Measurements from ENCODE around the gene ALAS1. TPM values are rescaled to one million over a fixed set of nuclear protein-coding genes. Genes with fewer than 3 reads are reported as not detected.
"Not testable (repeated sequence)": the region's sequence is repeated elsewhere in the genome, so short reads cannot be mapped to it uniquely, and the experiment has no call there.

Gene ALAS1
- total and polyA plus RNA-seq, 9 donors = 16.1 to 70.1 (median 25.8) TPM

GRCh38 chr3:52150860-52151259 is 47.1 kb upstream of the ALAS1 start:
- 85 to 90% (median 87%) methylated on average over 4 of the region's 4 CpGs for WGBS, 3 donors
- DNase-seq = no peak
- Histone ChIP-seq H3K4me3 (no peak overlapping the region), H3K27me3 (no peaks in the 10 kb centered on the region), H3K4me1 (ENCODE audit: insufficient read depth) (peaks cover 8% of the 10 kb centered on the region), H3K27ac (no peak overlapping the region), H3K9me3 (no peaks in the 10 kb centered on the region), H3K36me3 (no peaks in the 10 kb centered on the region)
- TF ChIP-seq, protein P1, sequence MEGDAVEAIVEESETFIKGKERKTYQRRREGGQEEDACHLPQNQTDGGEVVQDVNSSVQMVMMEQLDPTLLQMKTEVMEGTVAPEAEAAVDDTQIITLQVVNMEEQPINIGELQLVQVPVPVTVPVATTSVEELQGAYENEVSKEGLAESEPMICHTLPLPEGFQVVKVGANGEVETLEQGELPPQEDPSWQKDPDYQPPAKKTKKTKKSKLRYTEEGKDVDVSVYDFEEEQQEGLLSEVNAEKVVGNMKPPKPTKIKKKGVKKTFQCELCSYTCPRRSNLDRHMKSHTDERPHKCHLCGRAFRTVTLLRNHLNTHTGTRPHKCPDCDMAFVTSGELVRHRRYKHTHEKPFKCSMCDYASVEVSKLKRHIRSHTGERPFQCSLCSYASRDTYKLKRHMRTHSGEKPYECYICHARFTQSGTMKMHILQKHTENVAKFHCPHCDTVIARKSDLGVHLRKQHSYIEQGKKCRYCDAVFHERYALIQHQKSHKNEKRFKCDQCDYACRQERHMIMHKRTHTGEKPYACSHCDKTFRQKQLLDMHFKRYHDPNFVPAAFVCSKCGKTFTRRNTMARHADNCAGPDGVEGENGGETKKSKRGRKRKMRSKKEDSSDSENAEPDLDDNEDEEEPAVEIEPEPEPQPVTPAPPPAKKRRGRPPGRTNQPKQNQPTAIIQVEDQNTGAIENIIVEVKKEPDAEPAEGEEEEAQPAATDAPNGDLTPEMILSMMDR (IDR thresholded peaks at IDR 0.05) = no peak
- TF ChIP-seq EP300 (IDR thresholded peaks at IDR 0.05) (no peak), POLR2A (IDR thresholded peaks at IDR 0.05) (no peak)
- intact Hi-C loops (cut with DNase I) = no loop called here

DNA sequence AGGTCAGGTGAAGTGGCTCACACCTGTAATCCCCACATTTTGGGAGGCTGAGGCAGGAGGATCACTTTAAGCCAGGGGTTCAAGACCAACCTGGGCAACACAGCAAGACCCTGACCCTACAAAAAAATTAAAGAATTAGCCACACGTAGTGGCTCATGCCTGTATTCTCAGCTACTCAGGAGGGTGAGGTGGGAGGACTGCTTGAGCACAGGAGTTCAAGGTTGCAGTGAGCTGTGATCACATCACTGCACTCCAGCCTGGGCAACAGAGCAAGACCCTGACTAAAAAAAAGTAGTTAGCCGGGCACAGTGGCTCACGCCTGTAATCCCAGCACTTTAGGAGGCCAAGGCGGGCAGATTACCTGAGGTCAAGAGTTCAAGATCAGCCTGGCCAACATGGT is 46.0 kb upstream of the ALAS1 start:
- H3K9me3 ChIP-seq; H3K27me3 ChIP-seq; DNase-seq; H3K4me1 ChIP-seq (ENCODE audit: insufficient read depth); H3K27ac ChIP-seq; H3K4me3 ChIP-seq; intact Hi-C loops (cut with DNase I); H3K36me3 ChIP-seq: not testable (repeated sequence)
- WGBS, 3 donors = 84 to 87% (median 85%) methylated on average over 4 of the region's 4 CpGs

GRCh38 chr3:52153389-52154096 is 44.4 kb upstream of the ALAS1 start:
- 12 to 13% (median 12%) methylated on average over 18 of the region's 18 CpGs for WGBS, 3 donors
- H3K4me1 ChIP-seq (ENCODE audit: insufficient read depth) = peaks cover 8% of the 10 kb centered on the region
- intact Hi-C loops (cut with DNase I) = no loop called here
- TF ChIP-seq EP300 (IDR thresholded peaks at IDR 0.05) (no peak), POLR2A (IDR thresholded peaks at IDR 0.05) (no peak)
- TF ChIP-seq, protein P1 (IDR thresholded peaks at IDR 0.05) = no peak
- no peaks in the 10 kb centered on the region for H3K36me3 ChIP-seq
- no peaks in the 10 kb centered on the region for H3K27me3 ChIP-seq
- peak overlapping the region; percentile 61 for H3K4me3 ChIP-seq
- no peak overlapping the region for H3K27ac ChIP-seq
- no peaks in the 10 kb centered on the region for H3K9me3 ChIP-seq
- DNase-seq = peak in 3 of 5 donors; percentile 25 to 37 (median 37)

GRCh38 chr3:52154135-52155094 is 43.5 kb upstream of the ALAS1 start, which contains the start of gene POC1A:
POC1A (minus strand) TSS chr3:52154423; CDS start chr3:52154372, 51 bp downstream.
- Histone ChIP-seq H3K4me3 (peak within 1 kb of the TSS; percentile 61), H3K9me3 (no peaks in the 10 kb centered on the region), H3K27me3 (no peaks in the 10 kb centered on the region), H3K36me3 (no peaks in the 10 kb centered on the region), H3K4me1 (ENCODE audit: insufficient read depth) (peaks cover 8% of the 10 kb centered on the region), H3K27ac (peak within 1 kb of the TSS; percentile 78 to 79)
- WGBS, 3 donors = 0 to 1% (median 0%) methylated on average over 57 to 83 of the region's 83 CpGs
- intact Hi-C loops (cut with DNase I) = no loop called here
- peak; percentile 76 for TF ChIP-seq POLR2A (IDR thresholded peaks at IDR 0.05)
- TF ChIP-seq, protein P1 (IDR thresholded peaks at IDR 0.05) = peak in 2 of 3 donors; percentile 53 to 63
- TF ChIP-seq EP300 (IDR thresholded peaks at IDR 0.05) = peak; percentile 95
- DNase-seq = peak; percentile 91 to 97 (median 93)

All from ovary (tissue), 9 donors.